Measurements from ENCODE around the gene ZYG11B.
"Not testable (repeated sequence)": the region's sequence is repeated elsewhere in the genome, so short reads cannot be mapped to it uniquely, and the experiment has no call there.

ZYG11B gene

GRCh38 chr1:52707927-52708655, 18.2 kb upstream of the ZYG11B start:
- DNase-seq, result no peak

- DNase-seq, result no peak
These were observed 17.2 kb upstream of the ZYG11B start for GRCh38 chr1:52709016-52709415.

GRCh38 chr1:52713590-52713989, 12.7 kb upstream of the ZYG11B start:
- DNase-seq, result no peak

DNA sequence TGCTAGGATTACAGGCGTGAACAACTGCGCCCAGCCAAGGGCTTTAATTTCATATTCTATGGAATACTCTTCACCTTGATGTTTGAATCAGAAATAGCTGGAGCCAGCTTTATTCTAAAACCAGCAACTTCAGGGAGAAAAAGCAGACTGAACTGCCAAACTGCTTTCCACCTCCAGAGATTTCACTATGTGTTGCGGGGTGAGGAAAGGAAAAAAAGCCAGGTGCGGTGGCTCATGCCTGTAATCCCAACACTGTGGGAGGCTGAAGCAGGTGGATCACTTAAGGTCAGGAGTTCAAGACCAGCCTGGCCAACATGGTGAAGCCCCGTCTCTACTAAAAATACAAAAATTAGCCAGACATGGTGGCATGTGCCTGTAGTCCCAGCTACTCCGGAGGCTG, 11.0 kb upstream of the ZYG11B start:
- DNase-seq, result not testable (repeated sequence)

- DNase-seq, result no peak
These were observed 3.0 kb upstream of the ZYG11B start for GRCh38 chr1:52723260-52723659.

DNA sequence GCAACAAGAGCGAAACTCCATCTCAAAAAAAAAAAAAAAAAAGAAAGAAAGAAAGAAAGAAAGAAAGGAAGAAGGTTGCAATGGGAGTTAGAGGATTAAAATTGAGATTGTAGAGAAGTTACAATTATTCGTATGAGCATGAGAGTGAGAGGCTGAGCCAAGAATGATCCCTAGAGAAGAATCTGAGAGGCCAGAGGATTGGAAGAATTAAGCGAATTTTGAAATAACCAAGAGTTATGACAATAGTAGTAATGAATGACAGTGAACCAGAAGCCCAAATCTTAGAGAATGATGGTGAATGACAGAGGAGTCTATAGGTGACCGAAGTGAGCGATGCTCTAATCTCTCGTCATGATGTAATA, 369 bp upstream of the ZYG11B start:
- no peak for DNase-seq

DNA sequence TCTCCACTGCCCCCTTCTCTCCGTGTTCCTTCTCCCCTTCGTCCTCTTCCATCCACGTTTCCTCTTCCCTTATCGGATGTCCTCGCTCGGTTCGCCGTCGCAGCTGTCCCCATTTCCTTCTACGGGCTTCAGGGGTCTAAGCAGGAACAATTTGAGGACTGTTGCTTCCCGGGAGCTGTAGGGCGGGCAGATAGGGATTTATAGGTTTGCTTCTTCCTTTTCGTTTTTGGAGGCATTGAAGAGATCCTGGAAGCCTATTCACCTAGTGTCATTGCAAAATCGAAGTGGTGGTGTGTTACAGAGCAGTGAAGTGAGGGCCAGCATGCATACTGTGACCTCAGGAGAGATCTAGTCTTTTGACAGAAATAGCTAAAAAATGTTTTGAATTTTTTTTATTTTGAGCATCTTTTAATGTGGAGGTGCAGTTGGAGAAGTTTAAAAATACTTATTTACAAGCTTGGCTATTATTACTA, 897 bp downstream of the ZYG11B start:
- no peak for DNase-seq

DNA sequence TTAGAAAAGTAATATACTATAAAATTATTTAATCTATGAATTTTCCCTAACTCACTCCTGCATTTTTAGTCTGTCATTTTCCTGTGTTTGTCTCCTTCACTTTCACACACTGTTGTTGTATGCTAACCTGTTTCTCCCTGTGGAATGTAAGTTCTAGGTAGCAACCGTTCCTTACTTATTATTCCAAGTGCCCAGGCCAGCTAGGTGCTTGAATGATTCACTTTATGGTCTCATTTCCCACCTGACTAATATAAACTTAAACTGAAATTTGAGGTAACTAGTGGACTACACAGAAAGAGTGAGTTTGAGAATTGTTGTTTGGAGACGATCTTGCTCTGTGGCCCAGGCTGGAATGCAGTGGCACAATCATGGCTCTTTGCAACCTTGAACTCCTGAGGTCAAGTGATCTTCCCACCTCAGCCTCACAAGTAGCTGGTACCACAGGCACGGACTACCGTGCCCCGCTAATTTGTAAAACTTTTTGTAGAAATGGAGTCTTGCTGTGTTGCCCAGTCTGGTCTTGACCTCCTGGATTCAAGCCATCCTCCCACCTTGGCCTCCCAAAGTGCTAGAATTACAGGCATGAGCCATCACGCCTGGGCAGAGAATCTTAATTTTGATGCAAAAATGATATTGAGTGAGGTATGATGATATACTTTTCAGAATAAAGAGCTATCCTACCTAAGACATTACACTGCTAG, 1.9 kb downstream of the ZYG11B start:
- no peak for DNase-seq

GRCh38 chr1:52733368-52733767, 7.1 kb downstream of the ZYG11B start:
- DNase-seq, result no peak

GRCh38 chr1:52735371-52735770, 9.1 kb downstream of the ZYG11B start:
- DNase-seq, result not testable (repeated sequence)

GRCh38 chr1:52738148-52738547, 11.9 kb downstream of the ZYG11B start:
- DNase-seq, result no peak

DNA sequence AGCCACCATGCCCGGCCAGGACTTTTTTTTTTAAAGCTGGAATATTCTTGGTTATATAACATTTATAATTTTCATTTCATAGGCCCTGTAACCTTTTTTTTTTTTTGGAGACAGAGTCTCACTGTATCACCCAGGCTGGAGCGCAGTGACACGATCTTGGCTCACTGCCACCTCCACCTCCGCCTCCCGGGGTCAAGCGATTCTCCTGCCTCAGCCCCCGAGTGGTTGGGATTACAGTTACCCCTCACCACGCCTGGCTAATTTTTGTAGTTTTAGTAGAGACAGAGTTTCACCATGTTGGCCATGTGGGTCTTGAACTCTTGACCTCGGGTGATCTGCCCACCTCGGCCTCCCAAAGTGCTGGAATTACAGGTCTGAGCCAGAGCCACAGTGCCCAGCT, 12.6 kb downstream of the ZYG11B start:
- no peak for DNase-seq

DNA sequence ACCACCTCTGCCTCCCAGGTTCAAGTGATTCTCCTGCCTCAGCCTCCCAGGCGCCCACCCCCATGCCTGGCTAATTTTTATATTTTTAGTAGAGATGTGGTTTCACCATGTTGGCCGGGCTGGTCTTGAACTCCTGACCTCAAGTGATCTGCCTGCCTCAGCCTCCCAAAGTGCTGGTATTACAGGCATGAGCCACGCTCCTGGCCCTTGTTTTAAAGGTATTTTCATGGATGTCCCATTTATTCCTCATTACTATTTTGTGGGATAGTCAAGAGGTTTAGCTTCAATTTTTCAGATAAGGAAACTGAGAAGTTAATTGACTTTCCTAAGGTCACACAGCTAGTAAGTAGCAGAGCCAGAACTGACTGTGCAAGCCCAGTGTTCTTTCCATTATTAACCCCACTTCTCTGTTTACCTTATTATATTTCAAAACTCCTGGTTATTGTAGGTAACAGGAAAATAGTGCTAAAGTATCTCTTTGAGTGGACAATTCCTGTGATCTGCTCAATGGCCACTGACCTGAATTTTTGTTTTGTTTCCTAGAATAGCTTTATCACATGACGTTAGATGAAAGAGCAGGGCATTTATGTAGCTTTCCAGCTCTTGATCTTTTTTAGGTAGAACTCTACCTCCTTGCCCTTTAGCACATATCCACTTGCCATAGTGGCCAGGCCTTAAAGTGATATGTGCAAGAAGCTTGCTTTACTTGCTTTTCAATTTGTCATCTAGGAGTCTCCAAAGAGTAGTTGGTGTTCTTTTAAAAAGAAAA, 13.6 kb downstream of the ZYG11B start:
- DNase-seq, result no peak

GRCh38 chr1:52741259-52741658, 15.0 kb downstream of the ZYG11B start:
- DNase-seq, result no peak

- DNase-seq, result no peak
These were observed 19.9 kb downstream of the ZYG11B start for GRCh38 chr1:52746189-52746588.

DNA sequence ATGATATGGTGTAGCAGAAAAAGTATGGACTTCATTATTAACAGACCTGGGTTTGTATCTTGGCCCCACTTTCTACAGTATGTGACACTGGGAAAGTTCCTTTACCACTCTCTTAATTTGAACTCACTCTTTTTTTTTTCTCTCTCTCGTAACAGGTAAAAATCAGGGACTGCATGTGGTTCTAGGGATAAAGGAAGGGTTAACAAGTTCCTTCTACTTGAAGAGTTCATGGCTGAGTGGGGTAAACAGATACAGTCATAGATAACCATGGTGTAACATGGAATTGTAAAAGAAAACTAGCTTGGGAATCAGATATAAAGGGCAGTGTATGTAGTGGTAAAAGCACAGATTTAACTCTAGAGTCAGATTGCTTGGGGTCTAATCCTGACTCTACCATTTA, 21.2 kb downstream of the ZYG11B start:
- no peak for DNase-seq

GRCh38 chr1:52748119-52748518, 21.9 kb downstream of the ZYG11B start:
- no peak for DNase-seq

- DNase-seq, result not testable (repeated sequence)
These were observed 23.2 kb downstream of the ZYG11B start for GRCh38 chr1:52749496-52749895.

- DNase-seq, result not testable (repeated sequence)
These were observed 23.9 kb downstream of the ZYG11B start for GRCh38 chr1:52750139-52750538.

DNA sequence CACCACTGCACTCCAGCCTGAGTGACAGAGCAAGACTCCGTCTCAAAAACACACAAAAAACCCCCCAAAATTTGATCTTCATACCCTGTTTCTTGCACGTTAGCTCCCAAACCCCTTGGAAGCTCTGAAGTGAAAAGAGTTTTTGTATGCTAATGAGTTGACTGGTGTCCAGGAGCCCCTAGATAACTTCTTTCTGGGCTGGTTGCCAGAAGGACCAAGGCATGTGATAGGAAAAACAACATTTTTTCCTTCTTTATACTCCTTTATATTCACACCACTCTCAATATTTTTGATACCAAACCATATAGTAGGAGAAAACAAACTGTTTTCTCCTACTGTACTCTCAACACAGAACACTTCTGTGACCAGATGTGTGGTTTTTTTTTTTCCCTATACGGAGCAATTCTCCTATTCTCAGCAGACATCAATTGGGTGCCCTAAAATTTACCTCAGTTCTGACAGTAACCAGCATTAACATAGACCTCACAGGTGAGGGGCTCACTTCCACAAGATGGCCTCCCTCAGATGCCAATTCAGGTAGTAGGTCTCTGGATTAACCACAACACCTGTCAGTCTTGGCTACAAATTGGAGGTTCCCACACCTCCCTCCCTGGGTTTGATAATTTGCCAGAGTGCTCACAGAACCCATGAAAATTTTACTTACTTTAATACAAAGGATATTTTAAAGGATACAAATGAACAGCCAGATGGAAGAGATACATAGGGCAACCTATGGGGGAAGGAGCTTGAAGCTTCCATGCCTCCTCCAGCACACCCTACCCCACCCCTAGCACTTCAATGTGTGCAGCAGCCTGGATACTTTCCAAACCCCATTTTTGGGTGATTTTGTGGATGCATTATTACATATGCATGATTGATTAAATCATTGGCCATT, 25.6 kb downstream of the ZYG11B start:
- DNase-seq, result no peak

GRCh38 chr1:52752484-52752826, 26.2 kb downstream of the ZYG11B start:
- DNase-seq, result no peak

- no peak for DNase-seq
These were observed 26.9 kb downstream of the ZYG11B start for GRCh38 chr1:52753169-52753568.

DNA sequence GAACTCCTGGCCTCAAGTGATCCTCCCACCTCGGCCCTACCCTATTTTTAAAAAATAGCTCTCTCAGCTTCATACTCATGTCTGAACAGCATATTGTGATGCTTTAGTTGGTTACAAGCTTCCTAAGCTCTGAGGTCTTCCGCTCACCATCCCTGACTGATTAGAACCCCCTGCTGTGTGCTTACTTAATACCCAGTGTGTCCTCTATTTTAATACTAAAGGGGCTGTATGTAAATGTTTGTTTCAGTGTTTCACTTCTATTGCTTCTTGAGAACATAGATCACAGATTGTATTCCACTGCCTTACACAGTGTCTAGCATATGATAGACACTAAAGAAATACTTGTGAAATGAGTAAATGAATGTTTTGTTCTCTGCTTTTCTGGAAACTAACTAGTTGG, 29.8 kb downstream of the ZYG11B start:
- no peak for DNase-seq
